GM23248 (cell line): Measurements from ENCODE around the gene CTCF. TPM values are rescaled to one million over a fixed set of nuclear protein-coding genes. Genes with fewer than 3 reads are reported as not detected.

Source experiments
- DNase-seq: peaks from one replicate; pipeline ENCODE4 v3.0.0-alpha.2; 2015
- H2AFZ ChIP-seq: fragments of 200-600 bp; sonication (generic); 2 replicates; pipeline ENCODE4 v1.6.1; 2016; ENCODE audit warnings: antibody characterized with exemption
- H3F3A ChIP-seq: fragments of 200-600 bp; sonication (generic); 2 replicates; pipeline ENCODE4 v1.6.1; 2016; ENCODE audit warnings: mild to moderate bottlenecking, antibody characterized with exemption, mixed run types; ENCODE audit not compliant: insufficient read depth
- H3K27ac ChIP-seq: fragments of 200-600 bp; sonication (generic); 2 replicates; pipeline ENCODE4 v1.5.1; 2016; ENCODE audit warnings: mild to moderate bottlenecking
- H3K27me3 ChIP-seq: fragments of 200-600 bp; sonication (generic); replicated peaks from 2 replicates; pipeline ENCODE4 v1.6.1; 2016; ENCODE audit warnings: mild to moderate bottlenecking; ENCODE audit not compliant: insufficient read depth
- H3K36me3 ChIP-seq: fragments of 200-600 bp; sonication (generic); 2 replicates; pipeline ENCODE4 v1.6.1; 2016; ENCODE audit warnings: low read depth, mild to moderate bottlenecking
- H3K4me1 ChIP-seq: fragments of 200-600 bp; sonication (generic); 2 replicates; pipeline ENCODE4 v1.6.1; 2016; ENCODE audit warnings: mild to moderate bottlenecking; ENCODE audit not compliant: insufficient read depth
- H3K4me2 ChIP-seq: fragments of 200-600 bp; sonication (generic); one replicate; pipeline ENCODE4 v1.6.1; 2016; ENCODE audit warnings: mild to moderate bottlenecking; ENCODE audit not compliant: unreplicated experiment
- H3K4me3 ChIP-seq: fragments of 200-600 bp; sonication (generic); 2 replicates; pipeline ENCODE4 v1.5.1; 2016; ENCODE audit warnings: mild to moderate bottlenecking
- H3K79me2 ChIP-seq: fragments of 200-600 bp; sonication (generic); 2 replicates; pipeline ENCODE4 v1.6.1; 2016; ENCODE audit warnings: mild to moderate bottlenecking; ENCODE audit not compliant: insufficient read depth
- H3K9ac ChIP-seq: fragments of 200-600 bp; sonication (generic); 2 replicates; pipeline ENCODE4 v1.6.1; 2016; ENCODE audit warnings: mild to moderate bottlenecking
- H3K9me2 ChIP-seq: fragments of 200-600 bp; sonication (generic); 2 replicates; pipeline ENCODE4 v1.6.1; 2016; ENCODE audit warnings: mixed run types, mild to moderate bottlenecking, moderate library complexity; ENCODE audit not compliant: insufficient read depth
- H3K9me3 ChIP-seq: fragments of 200-600 bp; sonication (generic); one replicate; pipeline ENCODE4 v1.6.1; 2017; ENCODE audit warnings: low read depth
- H4K20me1 ChIP-seq: fragments of 200-600 bp; sonication (generic); 2 replicates; pipeline ENCODE4 v1.6.0; 2016; ENCODE audit not compliant: insufficient read depth
- EZH2 ChIP-seq: fragments of 200-600 bp; sonication (generic); IDR thresholded peaks from 2 replicates; pipeline ENCODE4 v1.6.1; 2018; ENCODE audit warnings: antibody characterized with exemption, mild to moderate bottlenecking; ENCODE audit not compliant: insufficient read depth, poor library complexity, severe bottlenecking
- EZH2phosphoT487 ChIP-seq: fragments of 200-600 bp; sonication (generic); IDR thresholded peaks from 2 replicates; pipeline ENCODE4 v1.6.1; 2018; ENCODE audit warnings: antibody characterized with exemption, moderate library complexity, mild to moderate bottlenecking, low read depth; ENCODE audit not compliant: insufficient read depth
- WGBS, 2 experiments: methylation state at CpG; one replicate each; pipeline ENCODE4 v1.1.6; 2015 to 2017; ENCODE audit warnings: low lambda C conversion rate in 2 of 2, low coverage in 1 of 2; ENCODE audit errors: missing lambda C conversion rate in 2 of 2; 5-methylcytosine and 5-hydroxymethylcytosine counted together
- in situ Hi-C: fragments of 300-500 bp; cut with MboI; formaldehyde crosslinking; loops from 2 replicates; pipeline ENCODE4 v1.15.0; 2020
- polyA plus RNA-seq: library from polyadenylated mRNA; unstranded; fragments of >200 nt; fragmentation: Nextera tagmentation; extraction: Ambion mirVana; gene quantifications from 2 replicates; pipeline ENCODE4 v1.2.1, GENCODE V29; 2016
- total RNA-seq: library from RNA; depleted of rRNA; stranded (reverse); fragments of >200 nt; shearing (Covaris generic); gene quantifications from 2 replicates; pipeline ENCODE4 v1.2.3, GENCODE V29; 2014

The CTCF gene
- total and polyA plus RNA-seq, 2 experiments from 2014 or later = 19.6 to 21.9 TPM

DNA sequence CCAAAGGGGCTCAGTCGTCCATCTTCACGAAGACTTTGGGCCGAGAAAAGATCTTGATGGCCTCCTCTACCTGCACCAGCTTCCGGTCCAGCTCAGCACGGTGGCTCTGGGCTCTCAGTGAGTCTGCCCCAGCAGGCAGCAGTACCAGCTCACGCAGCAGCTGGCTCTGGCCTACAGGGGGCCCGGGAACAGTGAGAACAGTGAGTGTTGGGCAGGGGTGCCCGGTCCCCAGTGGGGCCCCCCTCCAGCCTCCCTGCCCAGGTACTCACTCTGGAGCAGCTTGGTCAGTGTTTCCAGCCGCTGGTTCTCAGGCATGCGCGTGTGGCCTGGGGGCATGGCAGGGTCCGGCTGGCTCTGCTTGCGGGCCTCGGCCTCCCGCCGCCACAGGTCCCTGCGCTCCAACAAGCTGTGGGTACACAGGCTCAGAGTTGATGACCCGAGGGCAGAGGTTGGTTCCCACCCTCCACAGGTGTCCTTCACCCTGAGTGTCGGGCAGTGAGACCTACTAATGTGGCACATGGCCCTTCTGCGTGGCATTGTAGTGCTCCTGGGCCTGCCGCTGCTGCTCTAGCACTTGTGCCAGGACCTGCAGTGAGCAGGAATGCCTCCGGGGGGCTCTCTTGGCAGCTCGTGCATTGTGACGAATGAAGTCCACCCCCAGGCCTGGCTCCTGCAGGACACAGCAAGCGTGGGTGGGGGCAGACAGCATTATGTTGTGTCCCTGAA lies 101.0 kb downstream of the CTCF start:
- no peaks in the 10 kb centered on the region for H4K20me1 ChIP-seq
- H3K4me2 ChIP-seq = no peak overlapping the region
- no peaks in the 10 kb centered on the region for H3K9me2 ChIP-seq
- no peaks in the 10 kb centered on the region for H3K27me3 ChIP-seq
- H2AFZ ChIP-seq = no peak overlapping the region
- H3K9me3 ChIP-seq = no peaks in the 10 kb centered on the region
- H3K9ac ChIP-seq = no peak overlapping the region
- H3K36me3 ChIP-seq = no peaks in the 10 kb centered on the region
- H3K4me3 ChIP-seq = no peak overlapping the region
- no peak overlapping the region for H3K27ac ChIP-seq
- peaks cover 22% of the 10 kb centered on the region for H3K79me2 ChIP-seq
- no peaks in the 10 kb centered on the region for H3F3A ChIP-seq
- peaks cover 10% of the 10 kb centered on the region for H3K4me1 ChIP-seq
- TF ChIP-seq EZH2 (no peak), EZH2phosphoT487 (no peak)
- 79 to 80% methylated on average over 24 to 25 of the region's 25 CpGs for WGBS, 2 experiments
- peak; percentile 53 for DNase-seq
- in situ Hi-C loops = no loop called here

DNA sequence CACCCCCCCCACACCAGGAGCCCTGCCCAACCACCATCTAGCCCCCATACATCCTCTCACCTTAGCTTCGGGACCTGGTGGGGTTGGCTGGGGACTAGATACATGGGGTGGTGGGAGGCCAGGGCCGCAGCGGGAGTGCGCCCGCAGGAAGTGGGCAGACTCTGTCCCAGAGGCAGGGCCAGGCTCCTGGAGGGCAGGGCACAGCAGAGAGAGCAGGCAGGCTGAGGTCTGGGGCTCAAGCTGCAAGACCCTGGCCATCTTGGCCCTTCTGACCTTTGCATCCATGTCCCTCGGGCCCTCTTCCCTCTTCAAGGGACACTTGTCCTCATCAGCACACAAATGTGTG lies 101.5 kb downstream of the CTCF start:
- 80 to 88% methylated on average over 5 to 6 of the region's 6 CpGs for WGBS, 2 experiments
- no peak for DNase-seq
- no peaks in the 10 kb centered on the region for H3K9me3 ChIP-seq
- H2AFZ ChIP-seq = no peak overlapping the region
- no peaks in the 10 kb centered on the region for H3K36me3 ChIP-seq
- H3K27ac ChIP-seq = no peak overlapping the region
- no peak for TF ChIP-seq EZH2
- TF ChIP-seq EZH2phosphoT487 = no peak
- H3K9ac ChIP-seq = no peak overlapping the region
- in situ Hi-C loops = no loop called here
- H3K79me2 ChIP-seq = peaks cover 17% of the 10 kb centered on the region
- H3K4me1 ChIP-seq = peaks cover 10% of the 10 kb centered on the region
- H3K9me2 ChIP-seq = no peaks in the 10 kb centered on the region
- H4K20me1 ChIP-seq = no peaks in the 10 kb centered on the region
- H3K4me2 ChIP-seq = no peak overlapping the region
- H3K4me3 ChIP-seq = no peak overlapping the region
- no peaks in the 10 kb centered on the region for H3F3A ChIP-seq
- no peaks in the 10 kb centered on the region for H3K27me3 ChIP-seq

DNA sequence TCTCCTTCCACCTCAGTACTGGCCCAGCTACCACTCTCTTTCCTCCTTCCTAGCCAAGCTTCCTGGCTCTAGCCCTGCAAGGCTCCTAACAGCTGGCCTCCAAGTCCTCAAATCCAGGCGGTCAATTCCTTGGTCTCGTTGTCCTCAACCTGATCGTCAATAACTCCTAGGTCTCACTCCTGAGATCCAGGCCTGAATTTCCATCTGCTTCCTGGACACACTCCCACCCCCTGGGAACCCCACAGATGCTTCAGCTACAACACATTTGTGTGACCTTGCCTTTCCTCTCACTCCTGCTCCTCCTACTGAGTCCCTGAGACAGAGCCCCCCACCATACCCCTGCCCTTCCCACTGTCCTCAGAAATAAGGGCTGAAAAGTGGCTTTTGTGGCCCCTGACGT lies 101.9 kb downstream of the CTCF start:
- Histone ChIP-seq H3K79me2 (peaks cover 13% of the 10 kb centered on the region), H3K4me2 (no peak overlapping the region), H3F3A (no peaks in the 10 kb centered on the region), H3K4me1 (peaks cover 10% of the 10 kb centered on the region), H3K27me3 (no peaks in the 10 kb centered on the region), H3K4me3 (no peak overlapping the region), H3K9ac (no peak overlapping the region), H3K9me3 (no peaks in the 10 kb centered on the region), H3K36me3 (no peaks in the 10 kb centered on the region), H2AFZ (no peak overlapping the region), H3K27ac (no peak overlapping the region), H3K9me2 (no peaks in the 10 kb centered on the region), H4K20me1 (no peaks in the 10 kb centered on the region)
- no peak for DNase-seq
- TF ChIP-seq EZH2 (no peak), EZH2phosphoT487 (no peak)
- WGBS, 2 experiments = 90% methylated on average over 4 of the region's 4 CpGs
- in situ Hi-C loops = no loop called here

DNA sequence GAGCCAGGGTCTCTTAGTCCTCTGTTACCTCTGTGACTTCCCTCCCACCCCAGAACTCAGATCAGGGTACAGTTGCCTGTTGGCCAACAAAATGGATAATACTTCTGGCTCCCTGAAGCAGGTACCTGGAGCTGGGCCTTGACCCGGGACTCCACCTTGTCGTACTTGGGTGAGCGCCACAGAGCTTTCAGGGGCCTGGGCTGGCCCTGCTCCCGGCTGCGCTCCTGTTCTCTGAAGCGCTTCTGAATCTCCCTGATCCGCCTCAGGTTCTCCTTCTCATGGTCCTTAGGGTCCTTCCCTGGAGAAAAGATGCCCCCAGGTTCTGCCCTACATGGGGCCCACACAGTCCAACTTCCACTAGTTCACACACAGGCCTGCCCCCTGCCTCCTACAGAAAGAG lies 102.5 kb downstream of the CTCF start:
- no peak overlapping the region for H3K4me2 ChIP-seq
- in situ Hi-C loops = no loop called here

More for the DNA sequence above, 102.5 kb downstream of the CTCF start:
- no peak overlapping the region for H3K4me3 ChIP-seq
- H3K36me3 ChIP-seq = no peaks in the 10 kb centered on the region
- no peak overlapping the region for H3K9ac ChIP-seq
- no peaks in the 10 kb centered on the region for H3F3A ChIP-seq
- H2AFZ ChIP-seq = no peak overlapping the region
- H3K27me3 ChIP-seq = no peaks in the 10 kb centered on the region
- H3K9me2 ChIP-seq = no peaks in the 10 kb centered on the region
- WGBS, 2 experiments = 96 to 99% methylated on average over 7 of the region's 7 CpGs
- H3K27ac ChIP-seq = no peak overlapping the region
- H3K4me1 ChIP-seq = peaks cover 10% of the 10 kb centered on the region
- peaks cover 11% of the 10 kb centered on the region for H3K79me2 ChIP-seq
- H3K9me3 ChIP-seq = no peaks in the 10 kb centered on the region
- H4K20me1 ChIP-seq = no peaks in the 10 kb centered on the region
- DNase-seq = no peak
- TF ChIP-seq EZH2 (no peak), EZH2phosphoT487 (no peak)
